GM23338 (cell line): ENCODE data around the gene CD46. TPM values are rescaled to one million over a fixed set of nuclear protein-coding genes. Genes with fewer than 3 reads are reported as not detected.

Experiments used
- ATAC-seq: fragments of 200-7000 bp; cut with Tn5 transposase; 3 replicates; pipeline ENCODE4 v1.9.1; 2020
- DNase-seq: peaks from one replicate; pipeline ENCODE4 v3.0.0-alpha.2; 2015; ENCODE audit warnings: low spot score
- H2AFZ ChIP-seq: fragments of 200-600 bp; sonication (generic); 2 replicates; pipeline ENCODE4 v1.8.0; 2016; ENCODE audit warnings: antibody characterized with exemption, mild to moderate bottlenecking, moderate library complexity
- H3F3A ChIP-seq: fragments of 200-600 bp; sonication (generic); replicated peaks from 2 replicates; pipeline ENCODE4 v1.8.0; 2017; ENCODE audit warnings: antibody characterized with exemption, mixed run types, low read depth
- H3K27ac ChIP-seq: fragments of 200-600 bp; sonication (generic); 2 replicates; pipeline ENCODE4 v1.6.1; 2016; ENCODE audit warnings: low read depth
- H3K27me3 ChIP-seq: fragments of 200-600 bp; sonication (generic); 2 replicates; pipeline ENCODE4 v1.8.0; 2016; ENCODE audit warnings: mild to moderate bottlenecking, mixed run types, moderate library complexity; ENCODE audit not compliant: insufficient read depth
- H3K36me3 ChIP-seq: fragments of 200-600 bp; sonication (generic); 2 replicates; pipeline ENCODE4 v1.8.0; 2016; ENCODE audit warnings: mild to moderate bottlenecking; ENCODE audit not compliant: insufficient read depth
- H3K4me1 ChIP-seq: fragments of 200-600 bp; sonication (generic); 2 replicates; pipeline ENCODE4 v1.8.0; 2016; ENCODE audit warnings: mild to moderate bottlenecking, moderate library complexity; ENCODE audit not compliant: insufficient read depth
- H3K4me2 ChIP-seq: fragments of 200-600 bp; sonication (generic); 2 replicates; pipeline ENCODE4 v1.7.1; 2017; ENCODE audit warnings: mixed run types
- H3K4me3 ChIP-seq: fragments of 200-600 bp; sonication (generic); 2 replicates; pipeline ENCODE4 v1.6.1; 2016; ENCODE audit warnings: mixed run types
- H3K79me2 ChIP-seq: fragments of 200-600 bp; sonication (generic); replicated peaks from 2 replicates; pipeline ENCODE4 v1.8.0; 2017; ENCODE audit warnings: mild to moderate bottlenecking; ENCODE audit not compliant: insufficient read depth
- H3K9me2 ChIP-seq: fragments of 200-600 bp; sonication (generic); 2 replicates; pipeline ENCODE4 v1.8.0; 2017; ENCODE audit not compliant: insufficient read depth
- H4K20me1 ChIP-seq: fragments of 200-600 bp; sonication (generic); replicated peaks from 2 replicates; pipeline ENCODE4 v1.8.0; 2017; ENCODE audit warnings: mild to moderate bottlenecking; ENCODE audit not compliant: insufficient read depth
- H3K27ac Mint-ChIP-seq: 2 replicates; pipeline ENCODE4 v1.8.0; 2020; ENCODE audit warnings: inconsistent platforms, mild to moderate bottlenecking, moderate library complexity, mixed read lengths
- H3K27me3 Mint-ChIP-seq: 3 replicates; pipeline ENCODE4 v1.8.0; 2022; ENCODE audit warnings: low read depth, mild to moderate bottlenecking, moderate library complexity, mixed read lengths, inconsistent platforms; ENCODE audit not compliant: insufficient read depth, poor library complexity
- H3K36me3 Mint-ChIP-seq: 3 replicates; pipeline ENCODE4 v1.8.0; 2021; ENCODE audit warnings: low read depth, mild to moderate bottlenecking, inconsistent platforms, moderate library complexity, mixed read lengths
- H3K4me1 Mint-ChIP-seq: 3 replicates; pipeline ENCODE4 v1.8.0; 2020; ENCODE audit warnings: mild to moderate bottlenecking, inconsistent platforms, mixed read lengths
- H3K4me3 Mint-ChIP-seq: 3 replicates; pipeline ENCODE4 v1.8.0; 2021; ENCODE audit warnings: moderate library complexity, mild to moderate bottlenecking, inconsistent platforms, mixed read lengths
- H3K9me3 Mint-ChIP-seq: 3 replicates; pipeline ENCODE4 v1.8.0; 2020; ENCODE audit warnings: moderate library complexity, mild to moderate bottlenecking, inconsistent platforms, mixed read lengths
- CREB1 ChIP-seq: fragments of 250-450 bp; sonication (Bioruptor Pico); IDR thresholded peaks from 2 replicates; pipeline ENCODE4 v1.5.0; 2020; ENCODE audit warnings: low read depth, mild to moderate bottlenecking, moderate library complexity
- CTCF ChIP-seq, 2 experiments: fragments of 200-600 bp in 1 of 2; sonication (generic) in 1 of 2; conservative IDR thresholded peaks; 2 replicates each; pipeline versions ENCODE4 v1.5.1 to v1.6.1; 2016 to 2017; ENCODE audit warnings: antibody characterized with exemption in 2 of 2, low read depth in 2 of 2, mild to moderate bottlenecking in 2 of 2, moderate library complexity in 1 of 2
- EZH2phosphoT487 ChIP-seq: fragments of 200-600 bp; sonication (generic); IDR thresholded peaks from one replicate; pipeline ENCODE4 v1.8.1; 2018; ENCODE audit warnings: antibody characterized with exemption; ENCODE audit not compliant: unreplicated experiment
- NANOG ChIP-seq: IDR thresholded peaks from 2 replicates; pipeline ENCODE4 v1.6.1; 2016; ENCODE audit warnings: antibody characterized with exemption, borderline replicate concordance
- REST ChIP-seq: IDR thresholded peaks from one replicate; pipeline ENCODE4 v1.6.1; 2018; ENCODE audit warnings: antibody characterized with exemption; ENCODE audit not compliant: unreplicated experiment
- STAT1 ChIP-seq: IDR thresholded peaks from one replicate; pipeline ENCODE4 v1.6.1; 2016; ENCODE audit warnings: antibody characterized with exemption; ENCODE audit not compliant: unreplicated experiment
- ZNF114 ChIP-seq: fragments of 250-450 bp; sonication (Bioruptor Pico); IDR thresholded peaks from 2 replicates; pipeline ENCODE4 v1.5.0; 2020; ENCODE audit warnings: mild to moderate bottlenecking, moderate library complexity
- ZNF331 ChIP-seq: fragments of 250-450 bp; sonication (Bioruptor Pico); IDR thresholded peaks from 2 replicates; pipeline ENCODE4 v1.5.0; 2020; ENCODE audit warnings: low read depth, mild to moderate bottlenecking, moderate library complexity
- polyA plus RNA-seq: library from polyadenylated mRNA; unstranded; fragments of >200 nt; fragmentation: Nextera tagmentation; extraction: Ambion mirVana; gene quantifications from 2 replicates; pipeline ENCODE4 v1.2.1, GENCODE V29; 2016
- total RNA-seq: library from RNA; depleted of rRNA; stranded (reverse); fragments of >200 nt; shearing (Covaris generic); gene quantifications from 2 replicates; pipeline ENCODE4 v1.2.3, GENCODE V29; 2014

Gene CD46
- total and polyA plus RNA-seq, 2 experiments from 2014 or later: 199 to 209 TPM

- Histone ChIP-seq H3K4me3 (no peak overlapping the region), H3K4me1 (no peaks in the 10 kb centered on the region), H4K20me1 (no peaks in the 10 kb centered on the region), H3F3A (no peaks in the 10 kb centered on the region), H3K4me2 (no peak overlapping the region), H3K27me3 (no peaks in the 10 kb centered on the region), H3K36me3 (no peaks in the 10 kb centered on the region), H3K79me2 (no peaks in the 10 kb centered on the region), H3K27ac (no peak overlapping the region), H2AFZ (0 out of 2 replicates have a peak overlapping the region, but pooled peaks have one; percentile 18), H3K9me2 (no peaks in the 10 kb centered on the region)
- H3K36me3 Mint-ChIP-seq: no peaks in the 10 kb centered on the region; the same call in 2 of the 3 replicates
- H3K9me3 Mint-ChIP-seq: no peaks in the 10 kb centered on the region
- H3K4me1 Mint-ChIP-seq: peaks cover 17% of the 10 kb centered on the region; the same call in 2 of the 3 replicates
- H3K27me3 Mint-ChIP-seq: peaks cover 11% of the 10 kb centered on the region
- peak; percentile 86 for ATAC-seq
- TF ChIP-seq ZNF114 (CRISPR knock-in tag) (no peak), ZNF331 (CRISPR knock-in tag) (no peak), NANOG (no peak), REST (no peak), CTCF (conservative IDR thresholded peaks at IDR 0.05; ENCODE audit: low read depth in 2 of 2) (peak; percentile 61 to 87), CREB1 (no peak), STAT1 (no peak), EZH2phosphoT487 (no peak)
- H3K27ac Mint-ChIP-seq: no peak overlapping the region; the same call in 1 of the 2 replicates
- peak; percentile 61 for DNase-seq
- no peak overlapping the region for H3K4me3 Mint-ChIP-seq
These were observed 60.3 kb downstream of the CD46 start for GRCh38 chr1:207811920-207812720.

GRCh38 chr1:207812778-207813511 is 61.1 kb downstream of the CD46 start:
- Histone ChIP-seq H3K27me3 (no peaks in the 10 kb centered on the region), H3K4me1 (no peaks in the 10 kb centered on the region), H4K20me1 (no peaks in the 10 kb centered on the region), H3K36me3 (no peaks in the 10 kb centered on the region), H3K4me3 (no peak overlapping the region), H3K9me2 (no peaks in the 10 kb centered on the region), H3F3A (no peaks in the 10 kb centered on the region), H3K27ac (no peak overlapping the region), H3K79me2 (no peaks in the 10 kb centered on the region), H2AFZ (no peak overlapping the region), H3K4me2 (no peak overlapping the region)
- Mint-ChIP-seq H3K36me3 (no peaks in the 10 kb centered on the region; the same call in 2 of the 3 replicates), H3K27me3 (peaks cover 12% of the 10 kb centered on the region), H3K4me3 (no peak overlapping the region), H3K4me1 (peaks cover 12% of the 10 kb centered on the region; the same call in 2 of the 3 replicates), H3K27ac (no peak overlapping the region), H3K9me3 (no peaks in the 10 kb centered on the region)
- DNase-seq (no peak), ATAC-seq (no peak)
- TF ChIP-seq EZH2phosphoT487 (no peak), CTCF (conservative IDR thresholded peaks at IDR 0.05; ENCODE audit: low read depth in 2 of 2) (no peak)
